ENCODE measurements around the gene CELSR3. TPM values are rescaled to one million over a fixed set of nuclear protein-coding genes. Genes with fewer than 3 reads are reported as not detected.

The CELSR3 gene
- total and polyA plus RNA-seq, 3 experiments from 2014 or later, result 0.41 to 19.3 (median 19.3) TPM

DNA sequence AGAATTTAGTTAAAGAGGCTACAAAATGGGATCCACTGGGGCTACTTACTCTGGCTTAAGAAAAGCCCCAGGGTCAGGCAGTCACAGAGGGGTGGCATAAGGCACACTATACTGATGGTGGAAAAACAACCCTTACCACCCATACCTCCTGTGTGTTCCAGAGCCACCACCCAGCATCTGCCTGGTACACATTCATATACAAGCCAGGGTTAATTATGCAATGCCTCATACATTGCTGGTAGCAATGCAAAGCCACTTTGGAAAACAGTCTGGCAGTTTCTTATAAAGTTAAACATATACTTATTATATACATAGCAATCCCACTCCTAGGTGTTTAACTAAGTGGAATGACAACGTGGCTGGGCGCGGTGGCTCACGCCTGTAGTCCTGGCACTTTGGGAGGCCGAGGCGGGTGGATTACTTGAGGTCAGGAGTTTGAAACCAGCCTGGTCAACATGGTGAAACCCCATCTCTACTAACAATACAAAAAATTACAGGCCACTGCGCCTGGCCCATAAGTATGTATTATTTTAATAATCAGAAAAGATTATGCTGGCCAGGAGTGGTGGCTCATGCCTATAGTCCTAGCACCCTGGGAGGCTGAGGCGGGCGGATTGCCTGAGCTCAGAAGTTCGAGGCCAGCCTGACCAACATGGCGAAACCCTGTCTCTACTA lies 38.2 kb upstream of the CELSR3 start:
- Histone ChIP-seq H3K36me3 (ENCODE audit: insufficient read depth, low read length) (peaks cover 15% of the 10 kb centered on the region), H3K9me3 (ENCODE audit: low read length) (no peaks in the 10 kb centered on the region), H3K4me1 (ENCODE audit: insufficient read depth, low read length) (peaks cover 18% of the 10 kb centered on the region), H3K27ac (ENCODE audit: low read depth, low read length) (no peak overlapping the region), H3K4me3 (ENCODE audit: low read length) (no peak overlapping the region), H3K27me3 (ENCODE audit: insufficient read depth, low read length, poor library complexity, severe bottlenecking) (no peaks in the 10 kb centered on the region)
- H3K27ac Mint-ChIP-seq, result peak overlapping the region in 3 of 8 donors; percentile 4 to 74 (median 39)
- no peak overlapping the region for H3K4me3 Mint-ChIP-seq
- H3K36me3 Mint-ChIP-seq, result peaks cover 0 to 53% (median 7%) of the 10 kb centered on the region in 3 donors
- DNase-seq, result no peak
- ChIA-PET POLR2A (no interaction called here), CTCF (interaction anchor here (0.6 kb wide), 1 partner anchor 197 kb away, joined by 3 read pairs; no protein-coding TSS in a partner anchor)
- H3K27me3 Mint-ChIP-seq, result no peaks in the 10 kb centered on the region
- H3K4me1 Mint-ChIP-seq, result peaks cover 34 to 54% (median 47%) of the 10 kb centered on the region in 3 donors
- H3K9me3 Mint-ChIP-seq, result no peaks in the 10 kb centered on the region

- Mint-ChIP-seq H3K9me3 (no peaks in the 10 kb centered on the region), H3K27me3 (no peaks in the 10 kb centered on the region), H3K27ac (no peak overlapping the region), H3K36me3 (peaks cover 0 to 62% (median 8%) of the 10 kb centered on the region in 3 donors), H3K4me1 (peaks cover 29 to 50% (median 44%) of the 10 kb centered on the region in 3 donors), H3K4me3 (no peak overlapping the region)
- ChIA-PET CTCF (interaction anchor here (0.9 to 3.1 kb wide), 2 partner anchors 11 to 13 kb away, joined by 3 to 15 read pairs; partner anchors contain the start of gene NCKIPSD), POLR2A (no interaction called here)
- DNase-seq, result no peak
- no peak overlapping the region for H3K4me3 ChIP-seq (ENCODE audit: low read length)
- H3K36me3 ChIP-seq (ENCODE audit: insufficient read depth, low read length), result peaks cover 27% of the 10 kb centered on the region
- H3K9me3 ChIP-seq (ENCODE audit: low read length), result no peaks in the 10 kb centered on the region
- no peaks in the 10 kb centered on the region for H3K27me3 ChIP-seq (ENCODE audit: insufficient read depth, low read length, poor library complexity, severe bottlenecking)
- peaks cover 18% of the 10 kb centered on the region for H3K4me1 ChIP-seq (ENCODE audit: insufficient read depth, low read length)
- H3K27ac ChIP-seq (ENCODE audit: low read depth, low read length), result no peak overlapping the region
Observed at GRCh38 chr3:48698891-48699290, 36.2 kb upstream of the CELSR3 start.

DNA sequence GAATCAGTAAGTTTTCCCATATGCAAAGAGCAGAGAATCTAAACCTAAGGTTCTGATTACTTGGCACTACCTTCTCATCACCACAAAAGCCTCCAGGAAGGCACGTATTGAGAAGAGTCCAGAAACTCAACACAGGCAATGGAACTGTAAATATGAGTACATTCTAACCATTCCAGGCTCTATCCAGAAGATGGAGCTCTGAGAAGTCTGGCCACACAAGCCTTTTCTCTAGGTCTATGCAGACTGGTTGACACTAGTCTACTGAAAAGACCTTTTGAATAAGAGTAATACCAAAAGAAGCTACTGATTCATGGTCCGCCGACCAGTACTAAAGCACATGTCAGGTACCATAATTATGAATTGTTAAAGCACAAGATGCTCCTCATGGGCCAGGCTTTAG lies 35.3 kb upstream of the CELSR3 start:
- H3K27me3 Mint-ChIP-seq, result no peaks in the 10 kb centered on the region
- H3K27ac ChIP-seq (ENCODE audit: low read depth, low read length), result no peak overlapping the region
- no peaks in the 10 kb centered on the region for H3K27me3 ChIP-seq (ENCODE audit: insufficient read depth, low read length, poor library complexity, severe bottlenecking)
- DNase-seq, result no peak
- no peak overlapping the region for H3K4me3 ChIP-seq (ENCODE audit: low read length)
- ChIA-PET CTCF (interaction anchor here (3.1 kb wide), 1 partner anchor 12 kb away, joined by 15 read pairs; the partner anchor contains the start of gene NCKIPSD), POLR2A (interaction anchor here (0.8 kb wide), 1 partner anchor 199 kb away, joined by 3 read pairs; no protein-coding TSS in a partner anchor)
- H3K4me3 Mint-ChIP-seq, result no peak overlapping the region
- peaks cover 18% of the 10 kb centered on the region for H3K4me1 ChIP-seq (ENCODE audit: insufficient read depth, low read length)
- peaks cover 26 to 46% (median 40%) of the 10 kb centered on the region in 3 donors for H3K4me1 Mint-ChIP-seq
- H3K36me3 Mint-ChIP-seq, result peaks cover 3 to 69% (median 9%) of the 10 kb centered on the region in 3 donors
- H3K9me3 ChIP-seq (ENCODE audit: low read length), result no peaks in the 10 kb centered on the region
- H3K9me3 Mint-ChIP-seq, result no peaks in the 10 kb centered on the region
- peaks cover 37% of the 10 kb centered on the region for H3K36me3 ChIP-seq (ENCODE audit: insufficient read depth, low read length)
- H3K27ac Mint-ChIP-seq, result no peak overlapping the region

- Histone ChIP-seq H3K4me3 (ENCODE audit: low read length) (no peak overlapping the region), H3K4me1 (ENCODE audit: insufficient read depth, low read length) (peaks cover 18% of the 10 kb centered on the region), H3K27me3 (ENCODE audit: insufficient read depth, low read length, poor library complexity, severe bottlenecking) (no peaks in the 10 kb centered on the region), H3K9me3 (ENCODE audit: low read length) (no peaks in the 10 kb centered on the region), H3K36me3 (ENCODE audit: insufficient read depth, low read length) (peaks cover 49% of the 10 kb centered on the region), H3K27ac (ENCODE audit: low read depth, low read length) (no peak overlapping the region)
- no peak overlapping the region for H3K4me3 Mint-ChIP-seq
- H3K27me3 Mint-ChIP-seq, result no peaks in the 10 kb centered on the region
- H3K9me3 Mint-ChIP-seq, result no peaks in the 10 kb centered on the region
- H3K36me3 Mint-ChIP-seq, result peaks cover 6 to 73% (median 6%) of the 10 kb centered on the region in 3 donors
- ChIA-PET CTCF (interaction anchor here (1.4 to 3.1 kb wide), 2 partner anchors 10 to 11 kb away, joined by 5 to 15 read pairs; partner anchors contain the start of gene NCKIPSD), POLR2A (interaction anchor here (1.2 kb wide), 1 partner anchor 20 kb away, joined by 6 read pairs; the partner anchor contains the start of gene IP6K2)
- H3K27ac Mint-ChIP-seq, result peak overlapping the region in 4 of 8 donors; percentile 11 to 60 (median 49)
- no peak for DNase-seq
- H3K4me1 Mint-ChIP-seq, result peaks cover 17 to 38% (median 30%) of the 10 kb centered on the region in 3 donors
Observed at GRCh38 chr3:48696601-48697000, 33.9 kb upstream of the CELSR3 start.

DNA sequence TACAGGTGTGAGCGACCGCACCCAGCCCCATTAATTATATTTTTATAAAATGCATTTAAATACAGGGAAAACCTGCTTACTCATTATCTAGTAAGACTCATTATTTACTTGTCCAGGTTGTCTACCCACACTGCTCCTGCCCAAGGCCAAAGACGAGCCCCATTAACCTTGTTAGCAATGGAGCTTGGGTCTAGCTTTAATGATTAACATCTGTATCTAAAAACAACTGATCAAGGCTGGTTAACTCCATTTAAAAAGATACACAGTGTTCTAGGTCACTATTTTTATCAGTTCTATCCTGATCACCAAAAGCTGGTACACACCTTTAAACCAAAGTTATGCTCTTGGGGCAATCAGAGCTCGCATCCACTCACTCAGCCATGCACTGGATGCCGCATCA lies 33.5 kb upstream of the CELSR3 start:
- Mint-ChIP-seq H3K9me3 (no peaks in the 10 kb centered on the region), H3K27me3 (no peaks in the 10 kb centered on the region), H3K4me3 (no peak overlapping the region), H3K4me1 (peaks cover 17 to 38% (median 30%) of the 10 kb centered on the region in 3 donors), H3K36me3 (peaks cover 6 to 76% (median 9%) of the 10 kb centered on the region in 3 donors), H3K27ac (peak overlapping the region in 5 of 8 donors; percentile 10 to 60 (median 46))
- no peak overlapping the region for H3K27ac ChIP-seq (ENCODE audit: low read depth, low read length)
- ChIA-PET POLR2A (interaction anchor here (0.6 to 1.2 kb wide), 2 partner anchors 21 to 200 kb away, joined by 3 to 6 read pairs; partner anchors contain the start of gene IP6K2), CTCF (interaction anchor here (0.6 to 1.4 kb wide), 2 partner anchors 10 to 1087 kb away, joined by 3 to 5 read pairs; partner anchors contain the start of gene NCKIPSD)
- no peaks in the 10 kb centered on the region for H3K27me3 ChIP-seq (ENCODE audit: insufficient read depth, low read length, poor library complexity, severe bottlenecking)
- no peaks in the 10 kb centered on the region for H3K9me3 ChIP-seq (ENCODE audit: low read length)
- H3K36me3 ChIP-seq (ENCODE audit: insufficient read depth, low read length), result peaks cover 50% of the 10 kb centered on the region
- no peak overlapping the region for H3K4me3 ChIP-seq (ENCODE audit: low read length)
- H3K4me1 ChIP-seq (ENCODE audit: insufficient read depth, low read length), result peaks cover 18% of the 10 kb centered on the region
- no peak for DNase-seq

- no peak for DNase-seq
- POLR2A ChIA-PET, result no interaction called here
Observed at GRCh38 chr3:48695393-48695753, 32.7 kb upstream of the CELSR3 start.

GRCh38 chr3:48694610-48695392 lies 32.1 kb upstream of the CELSR3 start:
- Mint-ChIP-seq H3K27me3 (no peaks in the 10 kb centered on the region), H3K27ac (peak overlapping the region in 2 of 8 donors; percentile 50 to 82), H3K4me3 (peak overlapping the region in 1 of 7 donors; percentile 78), H3K36me3 (peaks cover 6 to 77% (median 11%) of the 10 kb centered on the region in 3 donors), H3K9me3 (no peaks in the 10 kb centered on the region), H3K4me1 (peaks cover 14 to 28% (median 22%) of the 10 kb centered on the region in 3 donors)
- peaks cover 10% of the 10 kb centered on the region for H3K4me1 ChIP-seq (ENCODE audit: insufficient read depth, low read length)
- DNase-seq, result no peak
- ChIA-PET POLR2A (no interaction called here), CTCF (no interaction called here)
- H3K27me3 ChIP-seq (ENCODE audit: insufficient read depth, low read length, poor library complexity, severe bottlenecking), result no peaks in the 10 kb centered on the region
- no peak overlapping the region for H3K4me3 ChIP-seq (ENCODE audit: low read length)
- H3K36me3 ChIP-seq (ENCODE audit: insufficient read depth, low read length), result peaks cover 51% of the 10 kb centered on the region
- H3K27ac ChIP-seq (ENCODE audit: low read depth, low read length), result no peak overlapping the region
- no peaks in the 10 kb centered on the region for H3K9me3 ChIP-seq (ENCODE audit: low read length)

More at GRCh38 chr3:48695393-48695753, 32.7 kb upstream of the CELSR3 start:
- Mint-ChIP-seq H3K4me1 (peaks cover 17 to 33% (median 28%) of the 10 kb centered on the region in 3 donors), H3K27ac (peak overlapping the region in 3 of 8 donors; percentile 42 to 80 (median 67)), H3K27me3 (no peaks in the 10 kb centered on the region), H3K4me3 (no peak overlapping the region), H3K36me3 (peaks cover 6 to 77% (median 11%) of the 10 kb centered on the region in 3 donors), H3K9me3 (no peaks in the 10 kb centered on the region)
- Histone ChIP-seq H3K27ac (ENCODE audit: low read depth, low read length) (no peak overlapping the region), H3K9me3 (ENCODE audit: low read length) (no peaks in the 10 kb centered on the region), H3K36me3 (ENCODE audit: insufficient read depth, low read length) (peaks cover 54% of the 10 kb centered on the region), H3K27me3 (ENCODE audit: insufficient read depth, low read length, poor library complexity, severe bottlenecking) (no peaks in the 10 kb centered on the region), H3K4me3 (ENCODE audit: low read length) (no peak overlapping the region), H3K4me1 (ENCODE audit: insufficient read depth, low read length) (peaks cover 14% of the 10 kb centered on the region)
- CTCF ChIA-PET, result interaction anchor here (0.6 to 1.4 kb wide), 2 partner anchors 10 to 1086 kb away, joined by 3 to 5 read pairs; partner anchors contain the start of gene NCKIPSD
